Endothelial cell of umbilical vein (primary cell): ENCODE data around the gene SLC52A1. TPM values are rescaled to one million over a fixed set of nuclear protein-coding genes. Genes with fewer than 3 reads are reported as not detected.

ENCODE experiments used
- BruUV-seq: library from RNA; stranded (reverse); fragments of 400-500 nt; replicated peaks from 2 replicates; lab custom pipeline; 2021; lab: Mats Ljungman, UMichigan
- CTCF ChIA-PET: fragments of 300-600, 350-600 bp; sonication (Branson Sonifier 250); formaldehyde crosslinking; loops from one replicate; lab custom pipeline; 2021; ENCODE audit warnings: antibody characterized with exemption, inconsistent platforms; lab: Charles Lee
- POLR2A ChIA-PET: fragments of 300-600, 350-600 bp; sonication (Branson Sonifier 250); formaldehyde crosslinking; loops from one replicate; lab custom pipeline; 2021; ENCODE audit warnings: antibody characterized with exemption, inconsistent platforms; lab: Charles Lee
- DNase-seq: peaks from one replicate; pipeline ENCODE4 v3.0.0-alpha.2; 2011; ENCODE audit warnings: low read depth, low spot score
- FAIRE-seq: peaks from 2 replicates; lab custom pipeline; 2011; peaks lifted over from hg19 to GRCh38; lab: Jason Lieb, UNC
- H2AFZ ChIP-seq: 2 replicates; pipeline ENCODE4 v1.6.0; 2012; ENCODE audit warnings: low read depth, low read length, control low read depth, inconsistent platforms
- H3K27ac ChIP-seq: 2 replicates; pipeline ENCODE4 v1.5.1; 2011; ENCODE audit warnings: low read depth, mild to moderate bottlenecking, control low read depth, low read length, moderate library complexity; ENCODE audit not compliant: insufficient read depth
- H3K27me3 ChIP-seq, 2 experiments: 2 replicates each; pipeline versions ENCODE4 v1.6.0 to v1.6.1; 2011; ENCODE audit warnings: low read length in 2 of 2, mixed read lengths in 1 of 2; ENCODE audit not compliant: control insufficient read depth in 2 of 2, insufficient read depth in 2 of 2
- H3K36me3 ChIP-seq, 2 experiments: 2 replicates in 1 of 2; 3 replicates in 1 of 2; pipeline ENCODE4 v1.5.1; 2011; ENCODE audit warnings: low read length in 2 of 2, mild to moderate bottlenecking in 1 of 2, moderate library complexity in 1 of 2; ENCODE audit not compliant: control insufficient read depth in 2 of 2, insufficient read depth in 2 of 2; ENCODE audit errors: extremely low read depth in 1 of 2
- H3K4me1 ChIP-seq: 3 replicates; pipeline ENCODE4 v1.5.1; 2011; ENCODE audit warnings: mild to moderate bottlenecking, low read length; ENCODE audit not compliant: control insufficient read depth, insufficient read depth; ENCODE audit errors: extremely low read depth
- H3K4me2 ChIP-seq: 2 replicates; pipeline ENCODE4 v1.6.1; 2011; ENCODE audit warnings: low read length, control low read depth, mixed read lengths; ENCODE audit not compliant: insufficient read depth
- H3K4me3 ChIP-seq, 3 experiments: fragments of 200-600 bp in 1 of 3; sonication (generic), shearing (Covaris generic) in 1 of 3; replicated peaks in 1 of 3; 2 replicates each; pipeline ENCODE4 v1.5.1; 2011 to 2016; ENCODE audit warnings: control low read depth in 3 of 3, low read length in 3 of 3, mild to moderate bottlenecking in 2 of 3, inconsistent platforms in 1 of 3, low read depth in 1 of 3, moderate library complexity in 1 of 3; ENCODE audit not compliant: insufficient read depth in 1 of 3
- H3K79me2 ChIP-seq: 2 replicates; pipeline ENCODE4 v1.6.0; 2012; ENCODE audit warnings: low read length, inconsistent platforms; ENCODE audit not compliant: control insufficient read depth, insufficient read depth
- H3K9ac ChIP-seq: replicated peaks from 2 replicates; pipeline ENCODE3; 2011; ENCODE audit warnings: low read length, control low read depth; ENCODE audit not compliant: insufficient read depth; ENCODE audit errors: extremely low read depth
- H3K9me1 ChIP-seq: replicated peaks from 3 replicates; pipeline ENCODE4 v1.6.0; 2011; ENCODE audit warnings: mild to moderate bottlenecking, low read length; ENCODE audit not compliant: control insufficient read depth, insufficient read depth; ENCODE audit errors: extremely low read depth
- H3K9me3 ChIP-seq: replicated peaks from 2 replicates; pipeline ENCODE4 v1.5.1; 2012; ENCODE audit warnings: low read length, inconsistent platforms; ENCODE audit not compliant: control insufficient read depth, insufficient read depth
- H4K20me1 ChIP-seq: replicated peaks from 2 replicates; pipeline ENCODE3; 2011; ENCODE audit warnings: mild to moderate bottlenecking, low read length; ENCODE audit not compliant: control insufficient read depth, insufficient read depth; ENCODE audit errors: extremely low read depth
- CTCF ChIP-seq, 2 donors: IDR thresholded peaks; 1 replicate in 1 of 2; 2 replicates in 1 of 2; pipeline ENCODE4 v1.5.1; 2011; ENCODE audit warnings: low read length in 2 of 2, mild to moderate bottlenecking in 2 of 2, moderate library complexity in 2 of 2, control low read depth in 1 of 2, inconsistent platforms in 1 of 2, low read depth in 1 of 2; ENCODE audit not compliant: insufficient read depth in 1 of 2; ENCODE audit errors: extremely low read depth in 1 of 2
- EZH2 ChIP-seq: IDR thresholded peaks from 2 replicates; pipeline ENCODE4 v1.6.1; 2012; ENCODE audit warnings: borderline replicate concordance, low read depth, mild to moderate bottlenecking, moderate library complexity, low read length, inconsistent platforms; ENCODE audit not compliant: severe bottlenecking
- FOS ChIP-seq: IDR thresholded peaks from 2 replicates; pipeline ENCODE4 v1.6.1; 2011; ENCODE audit warnings: mild to moderate bottlenecking, low read length, moderate library complexity, borderline replicate concordance; ENCODE audit not compliant: insufficient read depth
- GATA2 ChIP-seq: IDR thresholded peaks from 2 replicates; pipeline ENCODE4 v1.7.0; 2011; ENCODE audit warnings: low read depth, mild to moderate bottlenecking, moderate library complexity, mixed read lengths, low read length; ENCODE audit not compliant: insufficient read length, insufficient read depth
- MAX ChIP-seq: IDR thresholded peaks from 2 replicates; pipeline ENCODE4 v1.6.1; 2011; ENCODE audit not compliant: insufficient read depth, insufficient read length
- POLR2A ChIP-seq: IDR thresholded peaks from 2 replicates; pipeline ENCODE4 v1.6.1; 2012; ENCODE audit warnings: low read depth, mild to moderate bottlenecking, control low read depth, low read length
- dilution Hi-C: fragments of 300-500 bp; cut with MboI; formaldehyde crosslinking; loops from one replicate; pipeline ENCODE4 v1.15.0; 2019; ENCODE audit warnings: low sequenced_read_pairs; ENCODE audit not compliant: extremely low pct_ligation_motif_present
- intact Hi-C: fragments of 100-400 bp; cut with micrococcal nuclease; formaldehyde crosslinking; loops from one replicate; pipeline ENCODE4 v1.10.0; 2022
- polyA plus RNA-seq, 4 experiments: library from polyadenylated mRNA; depleted of rRNA in 3 of 4; stranded (reverse) in 3 of 4; unstranded in 1 of 4; fragments of >200 nt; gene quantifications; 2 replicates each; pipeline versions ENCODE4 v1.2.1 to v1.2.3, GENCODE V29; 2011 to 2012; ENCODE audit warnings: missing spikeins in 1 of 4
- total RNA-seq: library from RNA; stranded (reverse); gene quantifications from 2 replicates; pipeline ENCODE4 v1.2.3, GENCODE V29; 2021

SLC52A1 gene
- total and polyA plus RNA-seq, 2 donors (not counting 3 experiments of a cell fraction or from before 2014, with no cell fraction given): 0.04 TPM; not detected in 1

GRCh38 chr17:5032865-5033264 is 2.4 kb downstream of the SLC52A1 start:
- H3K9ac ChIP-seq: no peak overlapping the region
- dilution Hi-C loops (no loop called here), intact Hi-C loops (no loop called here)
- POLR2A ChIA-PET: no interaction called here
- H4K20me1 ChIP-seq: no peaks in the 10 kb centered on the region
- BruUV-seq: no TSS peak
- no peaks in the 10 kb centered on the region for H3K36me3 ChIP-seq
- TF ChIP-seq EZH2 (no peak), GATA2 (no peak), POLR2A (no peak), FOS (no peak), CTCF (IDR thresholded peaks at IDR 0.05; ENCODE audit: extremely low read depth in 1 of 2, insufficient read depth in 1 of 2, low read depth in 1 of 2, low read length in 2 of 2) (no peak), MAX (no peak)
- DNase-seq (no peak), FAIRE-seq (no peak)
- H3K27ac ChIP-seq: no peak overlapping the region
- H3K9me1 ChIP-seq: no peaks in the 10 kb centered on the region
- H2AFZ ChIP-seq: no peak overlapping the region
- no peaks in the 10 kb centered on the region for H3K79me2 ChIP-seq
- CTCF ChIA-PET: interaction anchor here (1.5 to 6.5 kb wide), 2 partner anchors 17 to 29 kb away, joined by 9 to 72 read pairs; no protein-coding TSS in a partner anchor
- no peaks in the 10 kb centered on the region for H3K9me3 ChIP-seq
- H3K27me3 ChIP-seq: peaks cover 2% of the 10 kb centered on the region in 2 experiments
- H3K4me2 ChIP-seq: no peak overlapping the region
- H3K4me1 ChIP-seq: peaks cover 5% of the 10 kb centered on the region
- no peak overlapping the region for H3K4me3 ChIP-seq
